Measurements from ENCODE around the gene ZNF710. TPM values are rescaled to one million over a fixed set of nuclear protein-coding genes. Genes with fewer than 3 reads are reported as not detected.
"Not testable (repeated sequence)": the region's sequence is repeated elsewhere in the genome, so short reads cannot be mapped to it uniquely, and the experiment has no call there.

Gene ZNF710, protein sequence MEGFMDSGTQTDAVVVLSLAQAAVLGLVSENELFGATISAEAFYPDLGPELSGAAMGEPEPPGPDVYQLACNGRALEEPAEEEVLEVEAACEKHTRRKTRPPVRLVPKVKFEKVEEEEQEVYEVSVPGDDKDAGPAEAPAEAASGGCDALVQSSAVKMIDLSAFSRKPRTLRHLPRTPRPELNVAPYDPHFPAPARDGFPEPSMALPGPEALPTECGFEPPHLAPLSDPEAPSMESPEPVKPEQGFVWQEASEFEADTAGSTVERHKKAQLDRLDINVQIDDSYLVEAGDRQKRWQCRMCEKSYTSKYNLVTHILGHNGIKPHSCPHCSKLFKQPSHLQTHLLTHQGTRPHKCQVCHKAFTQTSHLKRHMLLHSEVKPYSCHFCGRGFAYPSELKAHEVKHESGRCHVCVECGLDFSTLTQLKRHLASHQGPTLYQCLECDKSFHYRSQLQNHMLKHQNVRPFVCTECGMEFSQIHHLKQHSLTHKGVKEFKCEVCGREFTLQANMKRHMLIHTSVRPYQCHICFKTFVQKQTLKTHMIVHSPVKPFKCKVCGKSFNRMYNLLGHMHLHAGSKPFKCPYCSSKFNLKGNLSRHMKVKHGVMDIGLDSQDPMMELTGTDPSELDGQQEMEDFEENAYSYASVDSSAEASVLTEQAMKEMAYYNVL
- 9.3 TPM for polyA plus RNA-seq (2013, experiment 1 of 2; ENCODE audit: insufficient read length)
- 12.5 TPM for polyA plus RNA-seq (2013, experiment 2 of 2; ENCODE audit: insufficient read length)

DNA sequence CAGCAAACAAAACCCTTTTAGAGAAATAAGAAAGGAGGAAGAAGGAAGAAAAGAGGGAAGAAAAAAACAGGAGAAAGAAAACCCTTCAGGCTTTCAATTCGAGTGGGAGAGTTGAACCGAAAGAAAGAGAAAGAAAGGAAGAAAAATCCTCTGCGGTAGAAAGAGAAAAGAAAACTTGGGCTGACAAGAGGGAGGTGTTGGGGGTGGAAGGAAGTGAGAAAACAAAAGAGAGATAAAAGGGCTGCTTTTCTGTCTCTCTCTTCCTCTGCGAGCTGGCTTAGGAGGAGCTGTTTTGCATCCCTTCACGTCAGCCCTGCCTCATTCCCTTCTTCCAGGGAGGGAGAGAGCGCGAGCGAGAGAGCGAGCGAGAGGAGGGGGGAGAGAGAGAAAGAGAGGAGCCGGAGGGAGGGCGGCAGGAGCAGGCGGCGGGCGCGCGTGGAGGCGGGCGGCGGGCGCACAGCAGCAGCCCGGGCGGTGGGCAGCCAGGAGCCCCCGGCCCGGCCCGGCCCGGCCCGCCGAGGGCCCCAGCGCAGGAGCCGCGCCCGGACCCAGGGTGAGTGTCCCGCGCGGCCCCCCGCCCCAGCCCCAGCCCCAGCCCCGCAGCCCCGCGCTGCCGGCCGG lies at the start of gene ZNF710:
ZNF710 (plus strand) TSS at position 263 of the 621 bp plus-strand sequence. CDS start 65,814 bp downstream, outside the sequence.
- peak; percentile 84 for DNase-seq

DNA sequence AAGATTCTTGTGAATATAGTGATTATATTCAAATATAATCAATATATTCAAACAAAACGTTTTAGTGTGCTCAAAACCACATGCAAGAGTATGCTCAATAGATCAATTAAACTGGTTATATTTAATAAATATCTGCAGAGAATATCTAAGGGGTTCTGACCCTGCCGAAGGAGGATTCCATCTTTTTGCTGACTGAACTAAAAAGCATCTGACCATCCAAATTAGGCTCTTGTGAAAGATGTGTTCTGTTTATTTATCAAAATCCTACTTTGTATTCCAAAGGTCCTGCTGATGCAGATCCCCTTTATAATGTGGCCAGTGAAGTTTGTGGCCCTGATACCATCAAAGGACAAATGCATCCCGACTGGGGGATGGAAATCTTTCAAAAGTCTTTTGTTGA lies 46.6 kb upstream of the ZNF710 start:
- DNase-seq, result no peak

DNA sequence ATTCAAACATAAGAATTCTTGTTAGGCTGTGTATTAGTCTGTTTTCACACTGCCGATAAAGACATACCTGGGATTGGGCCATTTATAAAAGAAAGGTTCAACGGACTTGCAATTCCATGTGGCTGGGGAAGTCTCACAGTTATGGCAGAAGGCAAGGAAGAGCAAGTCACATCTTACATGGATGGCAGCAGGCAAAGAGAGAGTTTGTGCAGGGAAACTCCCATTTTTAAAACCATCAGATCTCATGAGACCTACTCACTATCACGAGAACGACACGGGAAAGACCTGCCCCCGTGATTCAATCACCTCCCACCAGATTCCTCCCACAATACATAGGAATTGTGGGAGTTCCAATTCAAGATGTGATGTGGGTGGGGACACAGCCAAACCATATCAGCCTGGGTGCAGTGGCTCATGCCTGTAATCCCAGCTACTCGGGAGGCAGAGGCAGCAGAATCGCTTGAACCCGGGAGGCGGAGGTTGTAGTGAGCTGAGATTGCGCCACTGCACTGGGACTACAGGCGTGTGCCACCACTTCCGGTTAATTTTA lies 45.6 kb upstream of the ZNF710 start:
- not testable (repeated sequence) for DNase-seq

DNA sequence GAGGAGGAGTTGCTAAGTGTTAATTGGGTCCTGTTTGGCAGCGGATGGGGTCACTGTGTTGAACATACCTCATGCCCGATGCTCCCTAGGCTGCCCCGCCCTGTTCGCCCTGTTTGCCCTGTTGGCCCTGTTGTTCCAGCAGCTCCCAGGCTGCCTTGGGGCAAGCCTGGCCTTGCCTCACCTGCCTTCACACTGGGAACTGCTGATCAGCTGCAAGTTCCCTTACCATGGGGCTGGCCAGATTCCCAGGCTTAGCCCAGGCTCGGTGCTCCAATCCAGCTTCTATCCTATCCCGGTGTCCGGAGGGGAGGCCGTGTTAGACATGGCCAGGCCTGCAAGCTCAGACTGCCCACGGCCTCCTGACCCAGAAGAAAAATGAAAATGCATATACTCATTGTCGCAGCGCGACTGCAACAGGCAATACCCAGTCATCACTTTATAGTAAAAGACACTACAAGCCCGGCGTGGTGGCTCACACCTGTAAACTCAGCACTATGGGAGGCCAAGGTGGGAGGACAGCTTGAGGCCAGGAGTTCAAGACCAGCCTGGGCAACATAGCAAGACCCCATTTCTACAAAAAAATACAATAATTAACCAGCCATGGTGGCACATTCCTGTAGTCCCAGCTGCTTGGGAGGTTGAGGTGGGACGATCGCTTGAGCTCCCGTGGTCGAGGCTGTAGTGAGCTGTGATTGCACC lies 42.9 kb upstream of the ZNF710 start:
- no peak for DNase-seq

DNA sequence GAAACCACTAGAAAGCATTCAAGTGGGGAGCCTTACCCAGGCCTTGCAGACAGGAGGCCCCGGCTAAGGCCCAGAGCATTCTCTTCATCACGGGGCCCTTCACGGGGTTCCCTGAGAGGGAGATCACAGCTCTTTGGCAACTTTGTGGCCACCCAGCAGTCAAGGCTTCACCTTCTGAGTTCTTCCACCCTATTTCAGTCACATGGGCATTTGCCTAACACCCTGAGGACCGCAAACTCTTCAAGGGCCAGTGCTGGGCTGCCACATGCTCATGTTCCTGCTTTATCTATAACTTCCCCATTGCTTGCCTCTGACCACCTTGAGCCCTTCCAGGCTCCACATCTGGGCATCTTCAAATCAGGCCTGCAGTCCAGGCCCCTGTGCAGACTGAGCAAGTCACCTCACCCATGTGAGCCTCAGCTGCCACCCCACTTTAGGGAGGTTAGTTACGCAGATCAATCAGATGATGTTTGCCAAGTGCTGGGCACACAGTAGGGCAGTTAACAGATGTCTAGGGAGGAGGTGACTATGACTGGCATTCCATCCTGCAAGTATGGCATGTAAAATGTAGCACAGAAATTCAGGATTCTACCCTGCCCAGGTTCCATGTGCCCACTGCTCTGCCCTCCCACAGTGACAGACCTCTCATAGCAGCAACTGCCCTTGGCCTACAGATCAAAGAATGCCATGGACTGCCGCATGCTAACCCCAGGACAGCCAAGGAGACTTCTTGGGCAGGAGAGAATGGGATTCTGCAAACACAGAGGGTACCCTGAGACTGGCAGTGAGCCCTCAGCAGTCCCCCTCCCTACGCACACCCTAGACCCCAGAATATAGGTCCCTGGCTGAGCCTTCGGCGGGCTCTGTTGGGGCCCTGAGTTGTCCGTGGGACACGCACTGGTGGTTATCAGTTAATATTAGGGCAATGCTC lies 37.6 kb upstream of the ZNF710 start:
- DNase-seq, result no peak

DNA sequence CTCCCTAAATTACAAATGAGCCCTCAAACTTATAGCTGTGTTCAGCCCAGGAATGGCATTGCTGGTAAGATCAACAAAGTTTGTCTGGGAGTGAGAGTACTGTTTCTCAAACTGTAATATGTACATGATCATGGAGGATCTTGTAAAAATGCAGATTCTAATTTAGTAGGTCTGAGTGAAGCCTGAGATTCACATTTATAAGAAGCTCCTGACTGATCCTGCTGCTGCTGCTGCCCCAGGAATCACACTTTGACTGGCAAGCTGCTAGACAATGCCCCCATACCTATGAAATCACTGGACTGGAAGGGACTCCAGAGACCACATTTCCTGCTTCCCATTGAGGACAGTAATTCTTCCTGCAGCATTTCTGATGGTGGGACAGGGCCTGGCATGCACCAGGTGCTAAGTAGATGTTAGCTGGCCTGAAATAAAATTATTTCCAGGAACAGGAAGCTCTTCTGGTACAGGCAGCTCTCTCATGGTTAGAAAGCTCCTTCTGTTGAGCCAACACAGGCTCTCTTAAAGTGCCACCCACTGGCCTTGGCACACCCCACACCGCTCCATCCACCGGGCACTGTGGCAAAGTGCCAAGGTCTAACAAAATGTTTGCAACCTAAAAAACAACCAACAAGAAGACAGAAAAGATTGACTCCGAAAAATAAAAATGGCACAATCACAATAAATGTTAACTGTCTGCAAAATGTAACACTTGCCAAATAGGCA lies 36.7 kb upstream of the ZNF710 start:
- DNase-seq, result no peak

DNA sequence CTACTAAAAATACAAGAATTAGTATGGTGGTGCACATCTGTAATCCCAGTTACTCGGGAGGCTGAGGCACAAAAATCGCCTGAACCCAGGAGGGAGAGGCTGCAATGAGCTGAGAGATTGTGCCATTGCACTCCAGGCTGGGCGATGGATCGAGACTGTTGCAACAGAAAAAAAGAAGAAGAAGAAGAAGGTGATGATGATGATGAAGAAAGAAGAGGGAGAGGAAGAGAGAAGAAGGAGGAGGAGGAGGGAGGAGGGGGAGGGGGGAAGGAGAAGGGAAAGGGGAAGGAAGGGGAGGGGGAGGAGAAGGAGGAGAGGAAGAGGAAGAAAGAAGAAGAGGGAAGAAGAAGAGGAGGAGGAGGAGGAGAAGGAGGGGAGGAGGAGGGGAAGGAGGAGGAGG lies 33.2 kb upstream of the ZNF710 start:
- no peak for DNase-seq

DNA sequence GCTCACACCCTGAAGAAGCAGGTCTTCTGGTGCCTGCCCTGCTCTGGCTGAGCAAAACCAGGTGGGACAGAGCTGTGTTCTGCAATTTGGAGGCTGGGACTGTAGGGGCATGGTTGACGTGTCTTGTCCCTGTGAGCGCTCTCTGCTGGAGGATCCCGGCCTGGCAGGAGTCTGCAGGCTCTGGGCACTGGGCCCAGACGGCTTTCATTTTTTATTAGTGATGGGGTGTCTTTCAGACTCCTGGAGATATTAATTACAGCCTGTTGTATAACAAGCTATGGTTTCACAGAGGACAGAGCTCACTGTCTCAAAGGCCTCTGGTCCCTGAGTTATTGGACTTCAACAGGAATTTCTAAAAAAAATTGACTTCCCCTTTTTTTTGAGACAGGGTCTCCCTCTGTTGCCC lies 29.5 kb upstream of the ZNF710 start:
- DNase-seq, result peak; percentile 51

DNA sequence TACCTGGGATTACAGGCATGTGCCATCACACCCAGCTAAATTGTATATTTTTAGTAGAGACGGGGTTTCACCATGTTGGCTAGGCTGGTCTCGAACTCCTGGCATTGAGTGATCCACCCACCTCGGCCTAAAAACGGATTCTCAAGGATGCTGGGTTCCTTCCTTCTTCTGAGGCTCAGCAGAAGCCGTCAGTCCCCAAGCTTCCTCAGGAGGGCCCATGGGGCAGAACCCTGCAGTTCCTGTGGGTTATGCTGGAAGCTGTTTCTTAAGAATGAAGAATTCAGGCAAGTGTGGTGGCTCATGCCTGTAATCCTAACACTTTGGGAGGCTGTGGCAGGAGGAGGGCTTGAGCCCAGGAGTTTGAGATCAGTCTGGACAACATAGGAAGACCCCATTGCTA lies 29.0 kb upstream of the ZNF710 start:
- no peak for DNase-seq

DNA sequence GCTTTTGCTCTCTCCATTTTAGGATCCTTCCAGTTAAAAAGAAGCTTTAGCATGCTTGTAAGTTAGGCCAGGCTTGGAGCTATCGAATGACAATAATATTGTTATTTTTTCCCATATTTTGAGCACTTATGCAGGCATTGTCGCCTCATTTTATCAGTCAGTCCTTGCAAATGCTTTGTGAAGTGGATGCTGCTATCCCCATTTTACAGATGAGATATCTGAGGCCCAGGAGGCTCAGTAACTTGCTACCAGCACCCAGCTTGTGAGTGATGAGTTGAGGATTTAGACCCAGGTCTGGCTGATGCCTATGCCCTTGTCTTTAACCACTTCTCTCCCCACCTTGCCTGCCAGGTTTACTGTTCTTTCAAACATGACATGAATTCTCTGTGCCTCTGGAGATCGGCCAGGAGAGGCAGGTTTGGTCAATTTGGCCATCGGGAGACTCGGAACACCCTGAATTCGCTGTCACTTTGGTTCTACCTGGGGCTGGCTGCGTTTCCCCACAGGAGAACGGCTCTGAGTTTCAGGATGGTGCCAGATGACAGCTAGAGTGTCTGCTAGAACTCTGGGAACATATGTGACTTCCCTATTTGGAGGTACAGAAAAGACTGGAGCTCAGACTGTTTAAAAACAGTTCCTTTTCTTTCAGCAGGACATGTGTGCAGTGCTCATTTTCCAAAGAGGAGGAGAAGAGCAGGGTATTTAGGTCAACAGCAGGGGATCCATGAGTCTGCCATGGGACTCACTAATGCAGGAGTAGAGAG lies 25.5 kb upstream of the ZNF710 start:
- no peak for DNase-seq

DNA sequence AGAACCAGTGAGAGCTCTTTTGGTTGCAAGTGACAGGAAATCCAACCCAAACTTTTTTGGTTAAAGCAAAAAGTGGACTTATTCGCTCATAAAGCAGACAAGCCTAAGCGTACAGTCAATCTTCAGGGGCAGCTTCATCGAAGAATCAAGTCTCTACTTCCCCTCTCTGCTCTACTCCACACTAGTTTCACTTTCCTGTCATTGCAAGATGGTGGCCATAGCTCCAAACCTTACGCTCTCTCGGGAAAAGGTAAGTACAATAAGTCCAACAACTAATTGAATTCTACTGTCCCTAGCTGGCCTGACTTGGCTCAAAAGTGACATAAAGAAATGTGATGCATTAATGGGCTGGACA lies 24.9 kb upstream of the ZNF710 start:
- no peak for DNase-seq

DNA sequence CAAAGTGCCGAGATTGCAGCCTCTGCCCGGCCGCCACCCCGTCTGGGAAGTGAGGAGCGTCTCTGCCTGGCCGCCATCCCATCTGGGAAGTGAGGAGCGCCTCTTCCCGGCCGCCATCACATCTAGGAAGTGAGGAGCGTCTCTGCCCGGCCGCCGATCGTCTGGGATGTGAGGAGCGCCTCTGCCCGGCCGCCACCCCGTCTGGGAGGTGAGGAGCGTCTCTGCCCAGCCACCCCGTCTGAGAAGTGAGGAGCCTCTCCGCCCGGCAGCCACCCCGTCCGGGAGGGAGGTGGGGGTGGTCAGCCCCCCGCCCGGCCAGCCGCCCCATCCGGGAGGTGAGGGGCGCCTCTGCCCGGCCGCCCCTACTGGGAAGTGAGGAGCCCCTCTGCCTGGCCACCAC lies 23.3 kb upstream of the ZNF710 start:
- DNase-seq, result not testable (repeated sequence)

DNA sequence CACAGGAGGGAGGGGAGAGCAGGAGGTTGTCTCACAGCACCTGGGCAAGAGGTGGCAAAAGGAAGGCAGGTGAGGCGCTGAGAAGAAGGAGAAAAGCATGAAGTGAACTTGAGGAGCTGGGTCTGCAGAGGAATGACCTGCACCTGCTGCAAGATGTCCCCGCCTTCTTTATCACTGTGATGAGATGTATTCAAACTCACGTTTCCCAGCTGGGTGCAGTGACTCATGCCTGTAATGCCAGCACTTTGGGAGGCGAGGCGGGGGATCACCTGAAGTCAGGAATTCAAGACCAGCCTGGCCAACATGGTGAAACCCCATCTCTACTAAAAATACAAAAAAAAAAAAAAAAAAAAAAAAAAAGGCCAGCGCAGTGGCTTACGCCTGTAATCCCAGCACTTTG lies 22.2 kb upstream of the ZNF710 start:
- DNase-seq, result no peak

DNA sequence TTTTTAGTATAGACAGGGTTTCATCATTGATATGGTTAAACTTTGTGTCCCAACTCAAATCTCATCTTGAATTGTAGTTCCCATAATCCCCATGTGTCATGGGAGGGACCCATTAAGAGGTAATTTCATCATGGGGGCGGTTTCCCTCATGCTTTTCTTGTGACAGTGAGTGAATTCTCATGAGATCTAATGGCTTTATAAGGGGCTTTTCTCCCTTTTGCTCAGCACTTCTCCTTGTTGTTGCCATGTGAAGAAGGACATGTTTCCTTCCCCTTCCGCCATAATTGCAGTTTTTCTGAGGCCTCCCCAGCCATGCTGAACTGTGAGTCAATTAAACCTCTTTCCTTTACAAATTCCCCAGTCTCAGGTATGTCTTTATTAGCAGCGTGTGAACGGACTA lies 20.2 kb upstream of the ZNF710 start:
- no peak for DNase-seq

DNA sequence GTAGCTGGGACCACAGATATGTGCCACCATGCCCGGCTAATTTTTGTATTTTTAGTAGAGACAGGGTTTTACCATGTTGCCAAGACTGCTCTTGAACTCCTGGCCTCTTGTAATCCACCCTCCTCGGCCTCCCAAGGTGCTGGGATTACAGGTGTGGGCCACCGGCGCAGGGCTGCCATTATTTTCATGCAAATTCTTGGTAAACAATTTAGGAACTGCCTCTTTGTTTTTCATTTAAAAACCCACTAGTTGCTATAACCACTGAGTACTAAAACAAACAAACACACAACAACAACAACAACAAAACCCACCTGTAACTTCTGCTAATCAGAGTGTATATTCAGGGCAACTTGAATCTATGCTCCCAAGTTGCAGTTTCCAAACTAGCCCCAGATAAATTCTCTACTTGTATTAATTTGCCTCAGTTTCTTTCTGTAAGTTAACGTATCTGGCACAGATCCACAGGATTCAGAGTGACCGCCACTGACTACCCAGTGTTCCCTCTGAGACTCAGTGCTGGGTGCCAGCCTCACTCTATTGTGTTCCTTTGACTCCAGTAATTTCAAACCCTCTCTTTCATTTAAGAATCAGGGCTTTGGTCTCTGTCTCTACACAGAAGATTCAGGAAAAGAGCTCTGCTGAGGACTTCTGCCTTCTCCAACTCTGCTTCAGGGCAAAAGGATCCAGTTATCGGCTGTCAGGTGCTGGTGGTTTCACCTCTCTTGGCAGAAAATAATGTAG lies 18.6 kb upstream of the ZNF710 start:
- no peak for DNase-seq

DNA sequence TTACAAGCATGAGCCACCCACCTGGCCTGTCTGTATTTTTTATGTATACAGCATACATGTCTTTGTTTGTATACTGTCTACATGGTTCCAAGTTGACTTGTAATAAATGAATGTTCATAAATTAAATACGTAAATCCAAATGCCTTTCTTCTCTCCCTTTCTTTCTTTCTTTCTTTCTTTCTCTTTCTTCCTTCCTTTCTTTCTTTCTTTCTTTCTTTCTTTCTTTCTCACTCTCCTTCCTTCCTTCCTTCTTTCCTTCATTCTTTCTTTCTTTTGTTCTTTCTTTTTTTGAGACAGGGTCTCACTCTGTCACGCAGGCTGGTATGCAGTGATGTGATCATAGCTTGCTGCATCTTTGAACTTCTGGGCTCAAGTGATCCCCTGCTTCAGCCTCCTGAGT lies 17.1 kb upstream of the ZNF710 start:
- DNase-seq, result no peak

DNA sequence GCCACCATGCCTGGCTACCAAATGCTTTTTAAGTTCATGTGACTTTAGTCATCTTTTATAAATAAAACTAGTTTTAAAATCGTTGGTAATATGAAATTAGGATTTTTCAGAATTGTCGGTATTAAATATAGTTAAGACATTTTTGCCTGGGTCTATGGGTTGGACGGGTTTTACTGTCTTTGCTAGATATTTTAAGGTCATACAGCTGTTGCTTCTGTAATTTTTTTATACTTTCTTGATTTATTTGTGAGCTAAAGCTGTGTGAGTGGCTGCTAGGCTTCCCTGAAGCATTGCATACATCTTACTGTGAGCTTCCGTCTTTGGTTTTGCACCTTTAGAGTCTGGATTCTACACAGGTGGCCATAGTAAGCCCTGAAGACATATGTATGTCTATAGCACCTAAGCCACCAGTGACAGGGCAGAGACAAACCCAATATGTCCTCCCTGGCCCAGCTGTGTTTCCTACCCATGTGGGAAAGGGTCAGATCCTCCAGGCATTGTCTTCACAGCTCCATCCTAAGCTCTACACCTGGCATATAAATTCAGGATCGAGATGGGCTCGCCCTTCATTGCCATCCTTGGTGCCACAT lies 16.6 kb upstream of the ZNF710 start:
- no peak for DNase-seq

DNA sequence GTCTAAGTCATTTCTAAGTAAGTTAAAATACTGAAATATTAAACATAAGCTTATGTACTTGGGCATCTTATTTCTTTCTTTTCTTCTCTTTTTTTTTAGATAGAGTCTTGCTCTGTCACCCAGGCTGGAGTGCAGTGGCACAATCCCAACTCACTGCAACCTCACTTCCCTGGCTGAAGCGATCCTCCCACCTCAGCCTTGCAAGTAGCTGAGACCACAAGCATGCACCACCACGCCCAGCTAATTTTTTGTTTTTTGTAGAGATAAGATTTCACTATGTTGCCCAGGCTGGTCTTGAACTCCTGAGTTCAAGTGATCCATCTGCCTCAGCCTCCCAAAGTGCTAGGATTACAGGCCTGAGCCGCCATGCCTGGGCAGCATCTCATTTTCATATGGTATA lies 16.0 kb upstream of the ZNF710 start:
- no peak for DNase-seq

DNA sequence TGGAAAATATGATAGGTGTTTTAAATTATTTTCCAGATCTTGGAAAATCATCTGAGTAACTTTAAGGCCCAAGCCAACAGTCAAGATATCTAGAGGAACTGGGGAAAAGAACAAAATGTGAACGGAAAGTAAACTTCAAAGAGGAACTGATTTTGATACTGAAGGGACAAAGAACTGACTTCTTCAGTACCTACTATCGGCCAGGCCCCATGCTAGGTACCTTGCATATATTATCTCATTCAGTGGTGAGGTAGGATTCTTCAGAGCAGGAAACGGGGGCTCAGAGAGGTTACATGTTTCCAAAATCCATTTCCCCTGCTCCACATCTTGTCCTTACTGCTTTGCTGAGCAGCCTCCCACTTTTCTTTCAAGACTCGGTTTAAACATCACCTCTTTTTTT lies 9.8 kb upstream of the ZNF710 start:
- no peak for DNase-seq
